H1 (cell line): ENCODE results near the gene CD164L2. TPM values are rescaled to one million over a fixed set of nuclear protein-coding genes. Genes with fewer than 3 reads are reported as not detected.

ENCODE experiments used
- CTCF ChIA-PET: fragments of 300-600 bp; sonication (Branson Sonifier 250); formaldehyde crosslinking; loops from one replicate; lab custom pipeline; 2021; ENCODE audit not compliant: partially characterized antibody; lab: Charles Lee
- POLR2A ChIA-PET: fragments of 300-600 bp; sonication (Branson Sonifier 250); formaldehyde crosslinking; loops from one replicate; lab custom pipeline; 2021; ENCODE audit warnings: inconsistent platforms; ENCODE audit not compliant: partially characterized antibody; lab: Charles Lee
- DNase-seq, 2 experiments: peaks; one replicate each; pipeline versions ENCODE4 v3.0.0 to v3.0.0-alpha.2; 2010 to 2022; ENCODE audit warnings: low spot score in 2 of 2, low read depth in 1 of 2, mixed read lengths in 1 of 2
- FAIRE-seq: peaks from 2 replicates; lab custom pipeline; 2011; peaks lifted over from hg19 to GRCh38; lab: Jason Lieb, UNC
- H2AFZ ChIP-seq: 2 replicates; pipeline ENCODE4 v1.8.1; 2012; ENCODE audit warnings: low read length, inconsistent platforms
- H2AK5ac ChIP-seq: 2 replicates; pipeline ENCODE4 v1.6.1; 2013; ENCODE audit warnings: low read depth, low read length
- H2BK120ac ChIP-seq: replicated peaks from 2 replicates; pipeline ENCODE3; 2013; ENCODE audit warnings: low read depth, low read length, inconsistent platforms
- H2BK12ac ChIP-seq: 2 replicates; pipeline ENCODE4 v1.6.1; 2013; ENCODE audit warnings: low read depth, low read length
- H2BK15ac ChIP-seq: 2 replicates; pipeline ENCODE4 v1.6.1; 2013; ENCODE audit warnings: low read length
- H2BK20ac ChIP-seq: 2 replicates; pipeline ENCODE4 v1.6.1; 2013; ENCODE audit warnings: low read length
- H2BK5ac ChIP-seq: 2 replicates; pipeline ENCODE4 v1.6.1; 2013; ENCODE audit warnings: low read depth, low read length
- H3K14ac ChIP-seq: 2 replicates; pipeline ENCODE4 v1.6.1; 2013; ENCODE audit warnings: inconsistent platforms; ENCODE audit not compliant: insufficient read length
- H3K18ac ChIP-seq: 2 replicates; pipeline ENCODE4 v1.6.1; 2013; ENCODE audit warnings: low read length; ENCODE audit errors: extremely low read depth
- H3K23ac ChIP-seq: 2 replicates; pipeline ENCODE4 v1.6.1; 2013; ENCODE audit warnings: inconsistent platforms; ENCODE audit not compliant: insufficient read length
- H3K23me2 ChIP-seq: 2 replicates; pipeline ENCODE4 v1.6.1; 2013; ENCODE audit warnings: low read depth, low read length
- H3K27ac ChIP-seq: 2 replicates; pipeline ENCODE4 v1.6.1; 2011; ENCODE audit warnings: low read depth, low read length, inconsistent platforms
- H3K27me3 ChIP-seq, 4 experiments: replicated peaks in 1 of 4; 1 replicate in 1 of 4; 2 replicates in 3 of 4; pipeline versions ENCODE4 v1.6.1 to v1.8.1; 2011 to 2013; ENCODE audit warnings: low read length in 3 of 4, mild to moderate bottlenecking in 3 of 4, inconsistent platforms in 2 of 4, mixed read lengths in 2 of 4, moderate library complexity in 1 of 4; ENCODE audit not compliant: control insufficient read depth in 3 of 4, insufficient read depth in 3 of 4; ENCODE audit errors: extremely low read depth in 1 of 4
- H3K36me3 ChIP-seq, 4 experiments: 2 replicates each; pipeline versions ENCODE4 v1.6.1 to v1.8.1; 2011 to 2013; ENCODE audit warnings: mild to moderate bottlenecking in 4 of 4, low read length in 3 of 4, moderate library complexity in 2 of 4, control low read depth in 1 of 4, inconsistent platforms in 1 of 4; ENCODE audit not compliant: insufficient read depth in 4 of 4, control insufficient read depth in 2 of 4
- H3K4ac ChIP-seq: replicated peaks from 2 replicates; pipeline ENCODE3; 2013; ENCODE audit warnings: low read length, low read depth, mixed read lengths, inconsistent platforms; ENCODE audit not compliant: insufficient read length
- H3K4me1 ChIP-seq, 4 experiments: replicated peaks in 1 of 4; 1 replicate in 1 of 4; 2 replicates in 3 of 4; pipeline versions ENCODE4 v1.6.1 to v1.8.1; 2011 to 2013; ENCODE audit warnings: low read length in 3 of 4, inconsistent platforms in 2 of 4, mixed read lengths in 1 of 4; ENCODE audit not compliant: insufficient read depth in 4 of 4, control insufficient read depth in 3 of 4
- H3K4me2 ChIP-seq, 2 experiments: 2 replicates each; pipeline versions ENCODE4 v1.6.1 to v1.8.1; 2011 to 2013; ENCODE audit warnings: low read depth in 2 of 2, low read length in 2 of 2, control low read depth in 1 of 2, inconsistent platforms in 1 of 2, mild to moderate bottlenecking in 1 of 2; ENCODE audit not compliant: insufficient read depth in 1 of 2
- H3K4me3 ChIP-seq, 4 experiments: fragments of 200-600, 300-600 bp in 1 of 4; sonication (generic), shearing (Covaris generic), sonication (Bioruptor Twin) in 1 of 4; 2 replicates each; pipeline versions ENCODE4 v1.5.1 to v1.8.1; 2011 to 2016; ENCODE audit warnings: low read length in 4 of 4, low read depth in 3 of 4, control low read depth in 2 of 4, inconsistent platforms in 2 of 4, mild to moderate bottlenecking in 2 of 4, mixed read lengths in 1 of 4, moderate library complexity in 1 of 4; ENCODE audit not compliant: insufficient read depth in 2 of 4; ENCODE audit errors: extremely low read depth in 1 of 4
- H3K56ac ChIP-seq: replicated peaks from 2 replicates; pipeline ENCODE3; 2013; ENCODE audit warnings: low read depth, mild to moderate bottlenecking, mixed read lengths, low read length, inconsistent platforms; ENCODE audit not compliant: insufficient read length
- H3K79me1 ChIP-seq: 2 replicates; pipeline ENCODE4 v1.6.1; 2013; ENCODE audit warnings: low read depth, low read length, control low read depth
- H3K79me2 ChIP-seq, 2 experiments: 2 replicates each; pipeline versions ENCODE4 v1.6.1 to v1.8.1; 2012 to 2013; ENCODE audit warnings: low read length in 2 of 2, mild to moderate bottlenecking in 2 of 2, inconsistent platforms in 1 of 2; ENCODE audit not compliant: insufficient read depth in 2 of 2, control insufficient read depth in 1 of 2
- H3K9ac ChIP-seq, 4 experiments: replicated peaks in 1 of 4; 1 replicate in 1 of 4; 2 replicates in 3 of 4; pipeline versions ENCODE4 v1.6.1 to v1.8.1; 2011 to 2013; ENCODE audit warnings: low read depth in 3 of 4, low read length in 3 of 4, control low read depth in 2 of 4, mild to moderate bottlenecking in 2 of 4, moderate library complexity in 2 of 4, inconsistent platforms in 1 of 4; ENCODE audit errors: extremely low read depth in 1 of 4
- H3K9me3 ChIP-seq, 2 experiments: 2 replicates each; pipeline versions ENCODE4 v1.6.1 to v1.8.1; 2012 to 2013; ENCODE audit warnings: mild to moderate bottlenecking in 2 of 2, moderate library complexity in 2 of 2, control low read depth in 1 of 2, inconsistent platforms in 1 of 2, low read depth in 1 of 2, low read length in 1 of 2, mixed read lengths in 1 of 2; ENCODE audit not compliant: insufficient read depth in 2 of 2
- H4K20me1 ChIP-seq, 2 experiments: replicated peaks in 1 of 2; 2 replicates each; pipeline versions ENCODE3 to v1.8.1; 2011 to 2013; ENCODE audit warnings: inconsistent platforms in 2 of 2, low read length in 2 of 2, mild to moderate bottlenecking in 1 of 2; ENCODE audit not compliant: insufficient read depth in 2 of 2, control insufficient read depth in 1 of 2
- H4K5ac ChIP-seq: 2 replicates; pipeline ENCODE4 v1.6.1; 2013; ENCODE audit warnings: low read length, low read depth, mixed read lengths, inconsistent platforms; ENCODE audit not compliant: insufficient read length
- H4K8ac ChIP-seq: 2 replicates; pipeline ENCODE4 v1.8.0; 2013; ENCODE audit warnings: mild to moderate bottlenecking, moderate library complexity, low read length, inconsistent platforms; ENCODE audit not compliant: insufficient read depth; ENCODE audit errors: extremely low read depth
- H4K91ac ChIP-seq: replicated peaks from 2 replicates; pipeline ENCODE3; 2013; ENCODE audit warnings: low read length, mixed read lengths, inconsistent platforms; ENCODE audit not compliant: insufficient read length
- ASH2L ChIP-seq: fragments of 200-600, 300-600 bp; sonication (generic); IDR thresholded peaks from one replicate; pipeline ENCODE4 v1.7.1; 2017; ENCODE audit warnings: low read length
- BACH1 ChIP-seq: IDR thresholded peaks from 2 replicates; pipeline ENCODE4 v1.6.1; 2012; ENCODE audit warnings: low read length, improper control_type of control experiment
- GTF2F1 ChIP-seq: IDR thresholded peaks from 2 replicates; pipeline ENCODE4 v1.6.1; 2012; ENCODE audit warnings: low read depth, low read length, improper control_type of control experiment, borderline replicate concordance
- PHF8 ChIP-seq: fragments of 200-600 bp; sonication (generic); conservative IDR thresholded peaks from 2 replicates; pipeline ENCODE4 v1.7.1; 2012; ENCODE audit warnings: low read depth, mild to moderate bottlenecking, inconsistent platforms, low read length, moderate library complexity
- RBBP5 ChIP-seq: IDR thresholded peaks from 2 replicates; pipeline ENCODE4 v1.7.1; 2012; ENCODE audit warnings: low read depth, mild to moderate bottlenecking, inconsistent platforms, low read length, moderate library complexity, borderline replicate concordance
- SIX5 ChIP-seq: IDR thresholded peaks from 2 replicates; pipeline ENCODE4 v1.6.1; 2011; ENCODE audit warnings: mild to moderate bottlenecking, low read depth, low read length
- WGBS, 2 experiments: shearing (Covaris generic) in 1 of 2; methylation state at CpG; one replicate each; pipeline versions ENCODE4 v1.1.6 to v1.1.7; 2013 to 2015; ENCODE audit warnings: low lambda C conversion rate in 2 of 2, mixed read lengths in 2 of 2, inconsistent platforms in 1 of 2, low coverage in 1 of 2, missing lambda C conversion rate in 1 of 2; ENCODE audit not compliant: insufficient replicate concordance in 2 of 2, insufficient coverage in 1 of 2, insufficient read length in 1 of 2; ENCODE audit errors: extremely low coverage in 1 of 2, missing lambda C conversion rate in 1 of 2; 5-methylcytosine and 5-hydroxymethylcytosine counted together
- polyA plus RNA-seq, 7 experiments: library from polyadenylated mRNA; depleted of rRNA in 3 of 7; stranded (reverse) in 5 of 7; unstranded in 2 of 7; fragments of >200 nt in 5 of 7; fragments of 200-250 nt in 2 of 7; gene quantifications; 1 replicate in 5 of 7; 2 replicates in 1 of 7; 4 replicates in 1 of 7; pipeline versions ENCODE4 v1.2.1 to v1.2.3, GENCODE V29; 2011 to 2013; ENCODE audit warnings: missing spikeins in 2 of 7, mixed read lengths in 2 of 7
- total RNA-seq: library from RNA; stranded (reverse); fragmentation: NEBNext Ultra II Directional; extraction: Animal tissue kit (Norgen Biotek cat#: 25700); gene quantifications from 2 replicates; pipeline ENCODE4 v1.2.1, GENCODE V29; 2021

The CD164L2 gene
- total and polyA plus RNA-seq, 2 of the 8 experiments (the other 6 are each of a cell fraction or from before 2014, with no cell fraction given) = 3.3 TPM

DNA sequence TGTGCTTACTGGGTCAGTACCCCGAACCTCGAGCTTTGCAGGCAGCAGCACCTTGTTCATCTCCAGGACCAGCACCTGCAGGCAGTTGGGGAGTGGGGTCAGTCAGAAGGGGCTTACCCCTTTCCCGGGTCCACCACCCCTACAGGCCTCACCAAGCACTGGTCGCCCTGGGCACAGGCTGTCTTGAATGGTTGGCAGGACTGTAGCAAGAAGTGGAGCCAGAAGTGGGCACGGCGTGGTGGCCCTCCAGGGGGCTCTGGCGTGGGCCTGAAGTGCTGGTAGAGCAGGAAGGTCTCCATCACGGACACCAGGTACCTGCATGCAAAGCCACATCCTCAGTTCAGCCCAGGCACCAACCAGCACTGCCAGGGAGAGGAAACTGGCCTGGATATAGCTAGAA, 21.6 kb downstream of the CD164L2 start:
- Histone ChIP-seq H2BK120ac (no peak overlapping the region), H3K27me3 (peaks cover 12 to 47% (median 36%) of the 10 kb centered on the region in 4 experiments), H3K27ac (no peak overlapping the region), H4K91ac (no peak overlapping the region), H3K56ac (no peak overlapping the region), H3K23ac (no peak overlapping the region), H3K4me2 (peak overlapping the region in 1 of 2 experiments; percentile 84; a peak in 1 of 4 replicates), H3K4me1 (peaks cover 3 to 22% (median 12%) of the 10 kb centered on the region in 4 experiments), H2BK12ac (no peak overlapping the region), H3K79me1 (no peaks in the 10 kb centered on the region), H3K79me2 (no peaks in the 10 kb centered on the region), H4K8ac (no peak overlapping the region), H2BK5ac (no peak overlapping the region), H3K4me3 (peak overlapping the region in 1 of 4 experiments; percentile 89; a peak in 1 of 8 replicates), H2BK15ac (0 out of 2 replicates have a peak overlapping the region, but pooled peaks have one; percentile 4), H2BK20ac (no peak overlapping the region), H4K5ac (no peak overlapping the region), H3K23me2 (peaks cover 14% of the 10 kb centered on the region), H3K4ac (no peak overlapping the region), H3K14ac (no peak overlapping the region), H2AFZ (no peak overlapping the region), H3K18ac (no peak overlapping the region), H3K9ac (no peak overlapping the region), H3K9me3 (no peaks in the 10 kb centered on the region), H3K36me3 (no peaks in the 10 kb centered on the region), H2AK5ac (0 out of 2 replicates have a peak overlapping the region, but pooled peaks have one; percentile 16), H4K20me1 (peaks cover 0 to 11% of the 10 kb centered on the region in 2 experiments)
- CTCF ChIA-PET = interaction anchor here (0.7 to 28.8 kb wide), 15 partner anchors 9 to 265 kb away, joined by 3 to 625 read pairs (median 6); partner anchors contain the start of genes CD164L2, FCN3, GPR3 and SYTL1
- FAIRE-seq = no peak
- POLR2A ChIA-PET = interaction anchor here (0.9 to 10.3 kb wide), 5 partner anchors 8 to 328 kb away, joined by 3 to 101 read pairs (median 4); no protein-coding TSS in a partner anchor
- DNase-seq = no peak
- 84% methylated on average over 8 of the region's 8 CpGs; no CpG with 5 or more reads in 1 of the 2 experiments for WGBS, 2 experiments
- no peak for TF ChIP-seq GTF2F1
- no peak for TF ChIP-seq ASH2L
- TF ChIP-seq SIX5 = no peak
- TF ChIP-seq PHF8 = no peak
- TF ChIP-seq BACH1 = no peak
- TF ChIP-seq RBBP5 = no peak
